HuH-7 (cell line): ENCODE results near the gene CAMK1D.

Source experiments
- DNase-seq: peaks from one replicate; pipeline ENCODE4 v3.0.0; 2011; ENCODE audit warnings: low spot score

The CAMK1D gene

GRCh38 chr10:12403119-12403518 is 53.8 kb downstream of the CAMK1D start:
- no peak for DNase-seq

GRCh38 chr10:12405342-12406320 is 56.3 kb downstream of the CAMK1D start:
- no peak for DNase-seq

GRCh38 chr10:12406764-12407400 is 57.5 kb downstream of the CAMK1D start:
- DNase-seq, result no peak

- no peak for DNase-seq
Measured at GRCh38 chr10:12408472-12408871, 59.1 kb downstream of the CAMK1D start.

- DNase-seq, result no peak
Measured at GRCh38 chr10:12409161-12409560, 59.8 kb downstream of the CAMK1D start.

GRCh38 chr10:12409613-12410012 is 60.3 kb downstream of the CAMK1D start:
- no peak for DNase-seq

GRCh38 chr10:12412666-12413368 is 63.5 kb downstream of the CAMK1D start:
- DNase-seq, result no peak

GRCh38 chr10:12413369-12413711 is 64.0 kb downstream of the CAMK1D start:
- no peak for DNase-seq

- DNase-seq, result no peak
Measured at GRCh38 chr10:12414278-12414989, 65.1 kb downstream of the CAMK1D start.

- no peak for DNase-seq
Measured at GRCh38 chr10:12416344-12417050, 67.2 kb downstream of the CAMK1D start.

GRCh38 chr10:12417331-12417730 is 68.0 kb downstream of the CAMK1D start:
- no peak for DNase-seq

GRCh38 chr10:12418000-12418399 is 68.7 kb downstream of the CAMK1D start:
- no peak for DNase-seq

GRCh38 chr10:12418725-12419261 is 69.4 kb downstream of the CAMK1D start:
- no peak for DNase-seq

- DNase-seq, result no peak
Measured at GRCh38 chr10:12419262-12419847, 70.0 kb downstream of the CAMK1D start.

GRCh38 chr10:12420530-12421120 is 71.3 kb downstream of the CAMK1D start:
- DNase-seq, result no peak

GRCh38 chr10:12422189-12422588 is 72.8 kb downstream of the CAMK1D start:
- no peak for DNase-seq

GRCh38 chr10:12423896-12424295 is 74.5 kb downstream of the CAMK1D start:
- no peak for DNase-seq

GRCh38 chr10:12427276-12427675 is 77.9 kb downstream of the CAMK1D start:
- DNase-seq, result no peak

GRCh38 chr10:12428447-12429135 is 79.2 kb downstream of the CAMK1D start:
- no peak for DNase-seq
